Fibroblast of skin of abdomen (primary cell): Measurements from ENCODE around the gene MAGEA9B. TPM values are rescaled to one million over a fixed set of nuclear protein-coding genes. Genes with fewer than 3 reads are reported as not detected.
"Not testable (repeated sequence)": the region's sequence is repeated elsewhere in the genome, so short reads cannot be mapped to it uniquely, and the experiment has no call there.

Source experiments
- DNase-seq: peaks from one replicate; pipeline ENCODE4 v3.0.0-alpha.2; 2013
- polyA plus RNA-seq, 2 experiments: library from polyadenylated mRNA; unstranded; fragments of 120-200 nt; gene quantifications; one replicate each; pipeline ENCODE4 v1.2.1, GENCODE V29; 2013; ENCODE audit not compliant: insufficient read length in 2 of 2

MAGEA9B gene
- not detected for polyA plus RNA-seq (2013, experiment 1 of 2; ENCODE audit: insufficient read length)
- polyA plus RNA-seq (2013, experiment 2 of 2; ENCODE audit: insufficient read length), result not detected

DNA sequence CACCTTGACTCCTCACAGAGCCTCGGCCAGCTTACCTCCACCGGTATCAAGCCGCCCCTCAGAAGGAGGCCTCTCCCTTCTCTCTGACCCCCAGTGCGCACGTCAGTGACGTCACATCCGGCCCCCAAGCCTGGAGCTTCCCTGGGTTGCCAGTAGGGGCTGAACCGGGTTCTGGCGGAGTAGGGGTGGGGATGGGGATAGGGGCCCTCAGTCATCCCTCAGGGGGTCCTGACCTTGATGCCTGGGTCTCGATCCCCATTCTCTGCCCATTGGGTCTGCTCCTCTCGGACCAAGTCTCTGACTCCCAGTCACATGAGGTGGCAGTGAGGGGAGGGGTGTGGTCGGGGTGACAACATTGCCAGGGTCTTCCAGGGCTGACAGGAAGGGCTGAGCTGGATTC, at the start of gene MAGEA9B:
MAGEA9B (minus strand) TSS at position 101 of the 400 bp plus-strand sequence. CDS start 4,280 bp downstream, outside the sequence.
- not testable (repeated sequence) for DNase-seq

- DNase-seq, result no peak
Measured at GRCh38 chrX:149633511-149633910, 46.3 kb upstream of the MAGEA9B start.

DNA sequence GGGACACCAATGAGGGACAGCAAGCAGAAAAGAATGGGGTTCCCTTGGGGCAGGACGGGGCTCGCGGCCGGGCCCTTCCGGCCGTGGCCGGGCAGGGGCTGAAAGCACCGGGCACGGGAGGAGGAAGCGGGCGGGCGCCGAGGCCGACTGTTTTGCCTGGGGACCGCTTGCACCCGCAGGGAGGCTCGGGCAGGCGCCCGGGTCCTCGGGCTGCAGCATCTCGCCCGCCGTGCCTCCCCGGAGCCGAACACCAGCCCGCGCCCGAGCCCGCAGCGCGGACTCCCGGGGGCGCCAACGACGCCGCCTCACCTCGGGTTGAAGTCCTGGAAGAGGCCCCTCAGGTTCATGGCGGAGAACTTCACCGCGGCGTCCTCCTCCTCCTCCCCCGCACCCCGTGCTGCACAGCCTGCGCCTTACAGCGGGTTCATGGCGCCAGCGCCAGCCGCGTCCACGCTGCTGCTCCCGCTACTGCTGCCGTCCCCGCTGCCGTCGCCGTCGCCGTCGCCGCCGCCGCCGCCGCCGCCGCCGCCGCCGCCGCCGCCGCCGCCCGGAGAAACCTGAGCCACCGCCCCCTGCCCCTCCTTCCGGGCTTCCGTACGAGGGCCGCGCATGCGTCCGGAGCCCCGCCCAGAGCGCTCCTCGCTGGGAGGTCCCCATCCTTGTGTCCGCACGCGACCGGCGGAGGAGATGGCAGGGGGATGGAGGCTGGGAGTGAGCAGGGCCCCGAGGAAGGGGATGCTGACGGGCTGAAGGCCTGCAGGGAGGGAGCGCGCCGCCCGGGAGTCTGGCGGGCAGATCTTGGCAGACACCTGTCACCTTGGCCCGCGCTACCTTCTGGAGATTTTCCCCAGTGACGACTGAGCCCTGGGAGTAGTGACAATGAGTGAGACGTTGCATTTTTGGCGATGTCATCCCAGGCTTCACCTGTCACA, 44.2 kb upstream of the MAGEA9B start, which contains the start of gene TMEM185A:
TMEM185A (minus strand) TSS at position 559 of the 932 bp plus-strand sequence; CDS start at position 347, 212 bp downstream.
- peak; percentile 51 for DNase-seq

DNA sequence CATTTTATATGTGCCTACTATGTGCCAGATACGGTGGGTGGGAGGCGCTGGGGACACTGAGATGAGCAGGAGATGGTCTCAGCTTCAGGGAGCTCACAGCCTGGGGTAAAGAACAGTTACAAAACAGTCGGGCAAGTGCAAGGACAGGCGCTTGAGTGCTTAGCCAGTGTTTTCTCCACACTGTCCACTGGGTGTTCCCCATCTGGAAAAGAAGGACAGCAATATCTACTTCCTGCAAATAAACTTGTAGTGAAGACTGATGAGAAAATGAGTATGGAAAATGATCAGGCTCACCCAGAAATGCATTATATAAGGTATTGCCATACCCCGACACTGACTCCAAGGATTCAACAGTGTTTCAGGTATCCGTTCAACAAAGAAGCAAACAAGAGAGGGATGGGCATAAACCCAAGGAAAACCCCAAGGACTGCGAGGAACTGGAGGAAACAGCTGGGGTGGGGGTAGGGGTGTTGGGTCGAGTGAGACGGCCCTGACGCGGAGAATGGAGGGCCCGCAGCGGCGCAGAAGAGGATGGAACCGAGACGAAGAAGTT, 43.5 kb upstream of the MAGEA9B start:
- peak; percentile 13 for DNase-seq

DNA sequence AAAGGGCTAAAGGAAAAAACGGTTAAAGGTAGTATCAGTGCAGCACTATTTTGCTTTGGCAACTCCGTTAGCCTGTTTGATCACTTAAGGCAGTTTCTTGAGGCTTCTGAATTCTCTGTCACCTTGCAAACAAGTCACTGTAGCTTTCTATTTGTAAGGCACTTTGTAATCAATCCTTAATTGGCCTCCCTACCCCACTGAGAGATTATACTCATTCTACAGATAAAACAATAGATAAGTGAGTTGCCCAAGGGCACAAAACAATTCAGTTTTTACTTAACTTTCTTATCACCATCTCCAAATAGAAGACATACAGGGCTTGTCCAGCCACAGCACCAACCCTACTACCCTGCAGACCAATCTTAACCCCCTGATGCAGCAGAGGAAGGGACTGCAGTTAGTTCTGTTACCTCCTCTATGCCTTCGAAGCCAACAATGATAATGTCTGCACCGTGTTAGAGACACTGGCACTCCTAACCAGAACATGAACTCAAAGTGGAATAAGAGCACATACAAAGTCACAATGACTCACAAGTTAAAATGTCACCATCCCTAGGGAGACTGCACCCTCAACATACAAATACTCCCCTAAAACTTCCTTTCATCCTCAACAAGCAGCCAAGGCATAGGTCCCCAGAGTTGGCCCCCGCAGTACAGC, 42.6 kb upstream of the MAGEA9B start:
- no peak for DNase-seq

- no peak for DNase-seq
Measured at GRCh38 chrX:149628768-149629167, 41.5 kb upstream of the MAGEA9B start.

- DNase-seq, result no peak
Measured at GRCh38 chrX:149628280-149628679, 41.0 kb upstream of the MAGEA9B start.

GRCh38 chrX:149626829-149627228, 39.6 kb upstream of the MAGEA9B start:
- not testable (repeated sequence) for DNase-seq

- not testable (repeated sequence) for DNase-seq
Measured at GRCh38 chrX:149619662-149620061, 32.4 kb upstream of the MAGEA9B start.

DNA sequence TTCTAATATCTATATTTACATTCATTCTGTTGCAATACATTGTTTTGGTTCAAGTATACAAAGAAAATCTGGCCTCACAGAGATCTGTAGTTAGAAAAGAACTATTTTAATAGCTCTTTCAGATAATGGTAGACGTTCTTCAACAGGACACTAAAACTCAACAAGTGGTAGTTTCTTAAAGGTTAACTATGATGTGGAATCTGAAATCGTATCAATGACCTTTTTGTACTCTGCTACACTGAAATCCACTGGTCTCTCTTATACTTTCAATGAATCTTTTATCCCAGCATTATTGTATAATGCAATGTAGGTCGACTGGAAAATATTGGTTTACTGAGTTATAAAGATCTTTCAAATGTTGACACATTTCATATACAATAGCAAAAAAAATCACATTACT, 31.6 kb upstream of the MAGEA9B start:
- DNase-seq, result no peak

DNA sequence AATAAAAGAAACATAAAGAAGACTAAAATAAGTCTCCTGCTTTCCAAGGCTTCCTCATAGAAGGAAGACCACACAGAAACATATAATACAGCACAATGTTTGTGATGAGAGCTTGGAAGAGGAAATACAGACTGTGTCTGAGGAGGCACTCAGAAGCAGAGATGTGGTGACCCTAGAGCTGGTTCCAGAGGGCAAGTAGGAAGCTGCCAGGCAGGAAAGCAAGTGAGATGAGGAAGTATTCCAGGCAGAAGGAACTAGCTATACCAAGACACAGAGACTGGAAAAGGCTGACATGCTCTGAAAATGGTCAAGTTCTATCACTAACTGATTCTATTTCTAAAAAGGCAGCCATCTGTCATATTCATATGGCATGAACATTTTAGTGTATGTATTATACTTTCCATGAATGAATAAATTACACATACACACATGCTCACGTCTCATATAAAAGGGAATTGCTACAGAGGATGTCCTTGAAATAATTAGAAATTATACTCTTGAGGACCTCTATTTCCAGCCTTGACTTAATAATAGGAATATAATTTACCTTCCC, 24.4 kb upstream of the MAGEA9B start:
- no peak for DNase-seq

DNA sequence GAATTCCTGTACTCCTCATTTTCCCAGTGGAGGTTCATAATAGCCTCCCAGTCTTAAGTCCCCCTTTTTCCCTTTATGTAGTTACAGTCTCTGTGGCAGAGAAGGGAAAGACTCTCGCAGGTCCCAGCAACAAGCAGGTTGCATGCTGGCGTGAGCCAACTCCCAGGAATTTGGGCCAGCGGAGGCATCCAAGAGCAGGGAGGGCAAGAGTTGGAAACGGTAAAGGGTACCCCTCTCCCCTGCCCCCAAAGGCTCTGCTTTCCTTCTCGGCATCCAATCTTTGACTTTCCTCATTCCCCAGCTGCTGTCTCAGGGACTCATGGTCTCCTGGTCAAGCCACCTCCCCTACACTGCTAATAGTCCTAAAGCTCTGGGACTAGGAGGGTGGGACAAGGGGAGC, 23.3 kb upstream of the MAGEA9B start:
- DNase-seq, result no peak

DNA sequence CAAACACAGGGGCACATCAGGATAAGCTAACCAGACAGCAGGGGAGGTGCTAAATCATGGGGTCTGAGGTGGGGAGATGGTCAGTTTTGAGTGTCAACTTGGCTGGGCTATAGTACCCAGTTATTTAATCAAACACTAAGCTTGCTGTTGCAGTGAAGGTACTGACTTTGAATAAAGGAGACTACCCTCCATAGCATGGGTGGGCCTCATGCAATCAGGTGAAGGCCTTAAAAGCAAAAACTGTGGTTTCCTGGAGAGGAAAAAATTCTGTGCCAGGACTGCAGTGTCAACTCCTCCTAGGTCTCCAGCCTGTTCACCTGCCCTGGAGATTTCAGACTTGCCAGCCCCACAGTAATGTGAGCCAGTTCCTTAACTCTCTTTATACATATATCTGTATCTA, 20.4 kb upstream of the MAGEA9B start:
- no peak for DNase-seq

DNA sequence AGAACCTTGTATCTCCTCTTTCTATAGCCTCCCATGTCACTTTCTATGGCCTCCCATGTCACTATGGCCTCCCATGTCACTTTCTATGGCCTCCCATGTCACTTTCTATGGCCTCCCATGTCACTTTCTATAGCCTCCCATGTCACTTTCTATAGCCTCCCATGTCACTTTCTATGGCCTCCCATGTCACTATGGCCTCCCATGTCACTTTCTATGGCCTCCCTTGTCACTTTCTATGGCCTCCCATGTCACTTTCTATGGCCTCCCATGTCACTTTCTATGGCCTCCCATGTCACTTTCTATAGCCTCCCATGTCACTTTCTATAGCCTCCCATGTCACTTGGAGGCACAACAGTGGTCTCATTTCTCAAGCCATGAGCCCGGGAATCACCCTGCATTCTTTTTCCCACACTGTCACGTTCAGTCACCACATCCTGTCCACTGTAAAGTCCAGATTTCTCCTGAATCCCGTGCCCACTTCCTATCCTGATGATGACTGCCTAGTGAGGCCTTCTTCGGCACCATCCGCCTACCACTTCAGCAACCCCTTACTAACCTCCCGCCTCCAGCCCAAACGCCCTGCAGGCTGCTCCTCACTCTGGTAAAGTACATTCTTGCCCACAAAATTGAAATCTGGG, 18.1 kb upstream of the MAGEA9B start:
- DNase-seq, result not testable (repeated sequence)

DNA sequence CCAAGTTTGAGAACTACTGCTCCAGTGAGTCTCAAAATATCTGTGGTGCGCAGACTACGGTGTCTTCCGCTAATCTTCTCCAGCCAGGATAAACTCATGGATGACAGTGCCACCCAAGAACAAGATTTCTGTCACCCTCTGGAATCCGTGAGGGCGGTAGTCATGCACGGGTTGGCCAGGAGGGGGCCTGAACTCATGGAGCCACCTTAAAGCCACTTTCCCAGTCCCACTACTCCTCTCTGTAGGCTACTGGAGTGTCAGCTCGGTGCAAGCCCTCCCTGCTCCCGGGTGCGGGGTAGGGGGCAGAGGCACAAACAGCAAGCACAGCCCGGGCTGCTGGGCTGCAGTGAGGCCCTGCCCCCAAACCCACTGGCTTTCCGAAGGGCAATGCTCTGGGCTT, 11.3 kb upstream of the MAGEA9B start:
- DNase-seq, result not testable (repeated sequence)

GRCh38 chrX:149595943-149596342, 8.7 kb upstream of the MAGEA9B start:
- DNase-seq, result not testable (repeated sequence)

GRCh38 chrX:149595214-149595613, 8.0 kb upstream of the MAGEA9B start, which contains the start of gene HSFX2:
Gene HSFX2, minus strand, starts transcription at chrX:149595314. Its CDS starts 614 bp downstream, at chrX:149594700.
- DNase-seq, result not testable (repeated sequence)

- not testable (repeated sequence) for DNase-seq
Measured at GRCh38 chrX:149590993-149591392, 3.7 kb upstream of the MAGEA9B start.

GRCh38 chrX:149585631-149586030, 1.6 kb downstream of the MAGEA9B start:
- not testable (repeated sequence) for DNase-seq

- not testable (repeated sequence) for DNase-seq
Measured at GRCh38 chrX:149573456-149573855, 13.8 kb downstream of the MAGEA9B start.

DNA sequence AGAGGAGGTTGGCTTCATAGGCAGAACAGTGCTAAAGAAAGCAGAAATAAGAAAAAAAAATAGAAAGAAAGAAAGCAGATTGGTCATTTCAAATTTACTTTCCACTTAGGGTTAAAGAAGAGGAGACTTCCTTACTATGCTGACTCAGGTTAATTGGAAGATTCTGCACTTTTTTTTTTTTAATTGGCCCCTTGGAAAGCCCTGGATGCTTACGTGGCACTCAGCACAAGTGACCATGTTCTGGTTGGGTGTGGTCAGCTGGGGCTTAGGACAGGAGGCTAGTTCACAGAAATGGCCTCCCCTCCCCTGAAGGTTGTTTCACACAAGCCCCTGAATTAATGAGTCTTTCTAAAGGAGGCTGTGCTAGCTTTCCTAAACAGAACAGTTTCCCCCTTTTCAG, 14.5 kb downstream of the MAGEA9B start:
- DNase-seq, result no peak

- no peak for DNase-seq
Measured at GRCh38 chrX:149571770-149572169, 15.5 kb downstream of the MAGEA9B start.
